Naive thymus-derived CD8-positive, alpha-beta T cell (primary cell): ENCODE data around the gene ANKRD65. TPM values are rescaled to one million over a fixed set of nuclear protein-coding genes. Genes with fewer than 3 reads are reported as not detected.
"Not testable (repeated sequence)": the region's sequence is repeated elsewhere in the genome, so short reads cannot be mapped to it uniquely, and the experiment has no call there.

Source experiments
- ATAC-seq, 2 donors: fragments of 150-1000 bp; cut with Tn5 transposase in 1 of 2; sonication (Bioruptor Pico), chemical (Tn5 transposase) in 1 of 2; 1 replicate in 1 of 2; 2 replicates in 1 of 2; pipeline ENCODE4 v1.10.0; 2021; ENCODE audit warnings: mild to moderate bottlenecking in 2 of 2, moderate library complexity in 2 of 2
- POLR2A ChIA-PET: fragments of 350-600 bp; sonication (Branson Sonifier 250); formaldehyde crosslinking; loops from one replicate; lab custom pipeline; 2021; ENCODE audit warnings: antibody characterized with exemption; lab: Charles Lee
- DNase-seq, 10 donors: peaks; one replicate each; pipeline versions ENCODE4 v3.0.0 to v3.0.0-alpha.2; 2020 to 2022
- H3K27ac Mint-ChIP-seq, 10 donors: one replicate each; pipeline ENCODE4 v1.8.0; 2020 to 2022; ENCODE audit warnings: mild to moderate bottlenecking in 10 of 10, mixed read lengths in 10 of 10, moderate library complexity in 4 of 10, inconsistent platforms in 1 of 10
- H3K27me3 Mint-ChIP-seq, 5 donors: one replicate each; pipeline ENCODE4 v1.8.0; 2021 to 2022; ENCODE audit warnings: mixed read lengths in 5 of 5
- H3K36me3 Mint-ChIP-seq, 3 donors: one replicate each; pipeline ENCODE4 v1.8.0; 2020 to 2022; ENCODE audit warnings: mixed read lengths in 3 of 3, mild to moderate bottlenecking in 2 of 3, inconsistent platforms in 1 of 3
- H3K4me1 Mint-ChIP-seq, 4 donors: one replicate each; pipeline ENCODE4 v1.8.0; 2021 to 2022; ENCODE audit warnings: mixed read lengths in 4 of 4
- H3K4me3 Mint-ChIP-seq, 10 donors: one replicate each; pipeline ENCODE4 v1.8.0; 2020 to 2022; ENCODE audit warnings: mild to moderate bottlenecking in 10 of 10, mixed read lengths in 10 of 10, moderate library complexity in 6 of 10, inconsistent platforms in 1 of 10
- H3K9me3 Mint-ChIP-seq, 9 donors: one replicate each; pipeline ENCODE4 v1.8.0; 2020 to 2022; ENCODE audit warnings: mixed read lengths in 9 of 9, mild to moderate bottlenecking in 3 of 9, inconsistent platforms in 1 of 9, moderate library complexity in 1 of 9
- polyA plus RNA-seq, 3 donors: library from polyadenylated mRNA; unstranded; fragments of 300-500 nt; fragmentation: Illumina TruSeq; gene quantifications; one replicate each; pipeline ENCODE4 v1.2.3, GENCODE V29; 2021
- total RNA-seq, 8 experiments: library from RNA in 2 of 8; stranded (reverse) in 2 of 8; gene quantifications; one replicate each; pipeline ENCODE4 v1.2.3 and lab custom pipeline; 2021 to 2026

ANKRD65 gene
- total and polyA plus RNA-seq, 5 experiments from 2014 or later: not detected

GRCh38 chr1:1370094-1370493, 51.0 kb downstream of the ANKRD65 start:
- not testable (repeated sequence) for H3K9me3 Mint-ChIP-seq, H3K27me3 Mint-ChIP-seq, DNase-seq, ATAC-seq, H3K36me3 Mint-ChIP-seq
- Mint-ChIP-seq H3K27ac (peak overlapping the region in 6 of 10 donors; percentile 36 to 95 (median 82)), H3K4me3 (peak overlapping the region in 8 of 10 donors; percentile 3 to 56 (median 32)), H3K4me1 (peaks cover 7 to 36% (median 20%) of the 10 kb centered on the region in 4 donors)
- POLR2A ChIA-PET: interaction anchor here (0.7 to 8.9 kb wide), 7 partner anchors 11 to 248 kb away, joined by 3 to 105 read pairs (median 4); partner anchors contain the start of genes MRPL20 and MXRA8

Other genes with a start within 250 kb of the ANKRD65 start
- gene TTLL10, start 247.4 kb downstream of the ANKRD65 start, total RNA-seq: not detected
- gene TTLL10, start 247.4 kb downstream of the ANKRD65 start, polyA plus RNA-seq: not detected
- 1 to 10 TPM; 1.5 to 1.6 TPM for gene TNFRSF18, start 214.7 kb downstream of the ANKRD65 start, total RNA-seq
- 1 to 10 TPM in 1 of 3 donors, not detected in 2; 2.3 TPM for gene TNFRSF18, start 214.7 kb downstream of the ANKRD65 start, polyA plus RNA-seq
- gene TNFRSF4, start 207.1 kb downstream of the ANKRD65 start, total RNA-seq: under 1 TPM; 0.44 to 0.73 TPM
- gene TNFRSF4, start 207.1 kb downstream of the ANKRD65 start, polyA plus RNA-seq: under 1 TPM; 0.30 to 0.62 (median 0.30) TPM
- 100 to 1,000 TPM; 110 to 115 TPM for gene SDF4, start 189.3 kb downstream of the ANKRD65 start, total RNA-seq
- gene SDF4, start 189.3 kb downstream of the ANKRD65 start, polyA plus RNA-seq: 10 to 100 TPM; 73.8 to 86.3 (median 76.7) TPM
- gene B3GALT6, start 189.0 kb downstream of the ANKRD65 start, total RNA-seq: 10 to 100 TPM; 21.4 to 23.6 TPM
- 10 to 100 TPM in 2 of 3 donors, 1 to 10 TPM in 1; 8.8 to 24.6 (median 14.6) TPM for gene B3GALT6, start 189.0 kb downstream of the ANKRD65 start, polyA plus RNA-seq
- 1 to 10 TPM; 5.0 to 7.1 TPM for gene C1QTNF12, start 174.6 kb downstream of the ANKRD65 start, total RNA-seq
- gene C1QTNF12, start 174.6 kb downstream of the ANKRD65 start, polyA plus RNA-seq: under 1 TPM in 1 of 3 donors, not detected in 2; 0.22 TPM
- 100 to 1,000 TPM; 104 to 105 TPM for gene UBE2J2, start 147.4 kb downstream of the ANKRD65 start, total RNA-seq
- 10 to 100 TPM; 84.7 to 92.9 (median 85.8) TPM for gene UBE2J2, start 147.4 kb downstream of the ANKRD65 start, polyA plus RNA-seq
- 10 to 100 TPM; 11.8 to 17.4 TPM for gene SCNN1D, start 140.8 kb downstream of the ANKRD65 start, total RNA-seq
- gene SCNN1D, start 140.8 kb downstream of the ANKRD65 start, polyA plus RNA-seq: under 1 TPM in 2 of 3 donors, not detected in 1; 0.06 to 0.58 TPM
- gene ACAP3, start 113.3 kb downstream of the ANKRD65 start, total RNA-seq: 10 to 100 TPM; 65.3 to 69.1 TPM
- 1 to 10 TPM; 2.0 to 6.7 (median 3.5) TPM for gene ACAP3, start 113.3 kb downstream of the ANKRD65 start, polyA plus RNA-seq
- 10 to 100 TPM; 19.6 to 23.4 TPM for gene PUSL1, start 112.7 kb downstream of the ANKRD65 start, total RNA-seq
- gene PUSL1, start 112.7 kb downstream of the ANKRD65 start, polyA plus RNA-seq: 10 to 100 TPM; 14.5 to 18.2 (median 17.7) TPM
- gene INTS11, start 96.6 kb downstream of the ANKRD65 start, total RNA-seq: 100 to 1,000 TPM; 171 to 174 TPM
- gene INTS11, start 96.6 kb downstream of the ANKRD65 start, polyA plus RNA-seq: 10 to 100 TPM; 51.7 to 65.1 (median 59.9) TPM
- 10 to 100 TPM; 25.5 to 25.9 TPM for gene CPTP, start 96.5 kb downstream of the ANKRD65 start, total RNA-seq
- gene CPTP, start 96.5 kb downstream of the ANKRD65 start, polyA plus RNA-seq: 10 to 100 TPM in 2 of 3 donors, 1 to 10 TPM in 1; 9.3 to 19.9 (median 11.6) TPM
- gene TAS1R3, start 90.0 kb downstream of the ANKRD65 start, total RNA-seq: 1 to 10 TPM; 2.7 to 3.0 TPM
- under 1 TPM in 1 of 3 donors, not detected in 2; 0.10 TPM for gene TAS1R3, start 90.0 kb downstream of the ANKRD65 start, polyA plus RNA-seq
- 10 to 100 TPM; 41.9 to 53.3 TPM for gene DVL1, start 71.9 kb downstream of the ANKRD65 start, total RNA-seq
- gene DVL1, start 71.9 kb downstream of the ANKRD65 start, polyA plus RNA-seq: 1 to 10 TPM in 2 of 3 donors, under 1 TPM in 1; 0.99 to 2.0 (median 1.4) TPM
- gene MXRA8, start 62.7 kb downstream of the ANKRD65 start, total RNA-seq: 1 to 10 TPM; 7.4 to 7.7 TPM
- gene MXRA8, start 62.7 kb downstream of the ANKRD65 start, polyA plus RNA-seq: 10 to 100 TPM in 2 of 3 donors, 1 to 10 TPM in 1; 7.4 to 22.0 (median 19.7) TPM
- gene AURKAIP1, start 46.1 kb downstream of the ANKRD65 start, total RNA-seq: 10 to 100 TPM; 68.0 to 70.3 TPM
- 100 to 1,000 TPM; 146 to 169 (median 168) TPM for gene AURKAIP1, start 46.1 kb downstream of the ANKRD65 start, polyA plus RNA-seq
- gene CCNL2, start 21.9 kb downstream of the ANKRD65 start, total RNA-seq: 100 to 1,000 TPM; 399 to 406 TPM
- 10 to 100 TPM; 13.4 to 28.1 (median 13.7) TPM for gene CCNL2, start 21.9 kb downstream of the ANKRD65 start, polyA plus RNA-seq
- 100 to 1,000 TPM; 162 to 165 TPM for gene MRPL20, start 14.0 kb downstream of the ANKRD65 start, total RNA-seq
- 100 to 1,000 TPM; 203 to 233 (median 224) TPM for gene MRPL20, start 14.0 kb downstream of the ANKRD65 start, polyA plus RNA-seq
- not detected for gene VWA1, start 14.4 kb upstream of the ANKRD65 start, total RNA-seq
- not detected for gene VWA1, start 14.4 kb upstream of the ANKRD65 start, polyA plus RNA-seq
- gene ATAD3C, start 28.4 kb upstream of the ANKRD65 start, total RNA-seq: under 1 TPM; 0.49 to 0.70 TPM
- 1 to 10 TPM in 2 of 3 donors, under 1 TPM in 1; 0.04 to 3.1 (median 2.1) TPM for gene ATAD3C, start 28.4 kb upstream of the ANKRD65 start, polyA plus RNA-seq
- 10 to 100 TPM; 47.3 to 50.9 TPM for gene ATAD3B, start 50.5 kb upstream of the ANKRD65 start, total RNA-seq
- 1 to 10 TPM; 2.4 to 5.6 (median 2.6) TPM for gene ATAD3B, start 50.5 kb upstream of the ANKRD65 start, polyA plus RNA-seq
- 10 to 100 TPM; 24.7 to 27.5 TPM for gene ATAD3A, start 90.9 kb upstream of the ANKRD65 start, total RNA-seq
- 10 to 100 TPM in 1 of 3 donors, 1 to 10 TPM in 2; 7.7 to 15.3 (median 8.5) TPM for gene ATAD3A, start 90.9 kb upstream of the ANKRD65 start, polyA plus RNA-seq
- 1 to 10 TPM; 3.4 TPM for gene TMEM240, start 119.3 kb upstream of the ANKRD65 start, total RNA-seq
- gene TMEM240, start 119.3 kb upstream of the ANKRD65 start, polyA plus RNA-seq: not detected
- 100 to 1,000 TPM; 158 to 162 TPM for gene SSU72, start 153.6 kb upstream of the ANKRD65 start, total RNA-seq
- gene SSU72, start 153.6 kb upstream of the ANKRD65 start, polyA plus RNA-seq: 100 to 1,000 TPM; 219 to 290 (median 248) TPM
- gene FNDC10, start 178.9 kb upstream of the ANKRD65 start, total RNA-seq: 1 to 10 TPM; 3.7 to 3.8 TPM
- gene FNDC10, start 178.9 kb upstream of the ANKRD65 start, polyA plus RNA-seq: 1 to 10 TPM in 1 of 3 donors, under 1 TPM in 2; 0.75 to 2.4 (median 0.89) TPM
- 100 to 1,000 TPM; 109 to 122 TPM for gene MIB2, start 194.2 kb upstream of the ANKRD65 start, total RNA-seq
- 10 to 100 TPM; 23.6 to 31.1 (median 27.2) TPM for gene MIB2, start 194.2 kb upstream of the ANKRD65 start, polyA plus RNA-seq
- 1 to 10 TPM; 3.6 to 6.1 TPM for gene MMP23B, start 210.9 kb upstream of the ANKRD65 start, total RNA-seq
- gene MMP23B, start 210.9 kb upstream of the ANKRD65 start, polyA plus RNA-seq: 1 to 10 TPM in 2 of 3 donors, not detected in 1; 1.1 to 2.4 TPM
- gene CDK11B, start 237.7 kb upstream of the ANKRD65 start, total RNA-seq: 10 to 100 TPM; 43.6 to 44.3 TPM
- 10 to 100 TPM; 11.8 to 19.7 (median 12.7) TPM for gene CDK11B, start 237.7 kb upstream of the ANKRD65 start, polyA plus RNA-seq